HG03342 (cell line): ENCODE results near the gene INSYN2B.

Experiments used
- ATAC-seq: cut with Tn5 transposase; IDR thresholded peaks from one replicate; pipeline ENCODE4 v1.9.1; 2021; ENCODE audit warnings: mild to moderate bottlenecking, moderate library complexity; ENCODE audit not compliant: unreplicated experiment

The INSYN2B gene

GRCh38 chr5:169980418-169981053 is at the start of gene INSYN2B:
Gene INSYN2B, minus strand, starts transcription at chr5:169980495. Its CDS starts 96,597 bp downstream, at chr5:169883898.
- peak; percentile 81 for ATAC-seq

GRCh38 chr5:170028124-170028523 is 47.8 kb upstream of the INSYN2B start:
- ATAC-seq, result no peak

- no peak for ATAC-seq
Measured at GRCh38 chr5:170025853-170026252, 45.6 kb upstream of the INSYN2B start.

GRCh38 chr5:170021506-170021905 is 41.2 kb upstream of the INSYN2B start:
- no peak for ATAC-seq

- ATAC-seq, result no peak
Measured at GRCh38 chr5:170020423-170020822, 40.1 kb upstream of the INSYN2B start.

GRCh38 chr5:170012622-170013021 is 32.3 kb upstream of the INSYN2B start:
- no peak for ATAC-seq

- no peak for ATAC-seq
Measured at GRCh38 chr5:170011751-170012150, 31.5 kb upstream of the INSYN2B start.

GRCh38 chr5:170010595-170010994 is 30.3 kb upstream of the INSYN2B start:
- ATAC-seq, result no peak

- ATAC-seq, result no peak
Measured at GRCh38 chr5:170008376-170008775, 28.1 kb upstream of the INSYN2B start.

GRCh38 chr5:170006021-170006420 is 25.7 kb upstream of the INSYN2B start:
- no peak for ATAC-seq

GRCh38 chr5:170000155-170000554 is 19.9 kb upstream of the INSYN2B start:
- ATAC-seq, result no peak

- no peak for ATAC-seq
Measured at GRCh38 chr5:169999621-170000020, 19.3 kb upstream of the INSYN2B start.

- no peak for ATAC-seq
Measured at GRCh38 chr5:169997798-169998197, 17.5 kb upstream of the INSYN2B start.

- ATAC-seq, result no peak
Measured at GRCh38 chr5:169993485-169993790, 13.1 kb upstream of the INSYN2B start.

- no peak for ATAC-seq
Measured at GRCh38 chr5:169992789-169993484, 12.6 kb upstream of the INSYN2B start.

- no peak for ATAC-seq
Measured at GRCh38 chr5:169991115-169991869, 11.0 kb upstream of the INSYN2B start.

GRCh38 chr5:169989365-169989764 is 9.1 kb upstream of the INSYN2B start:
- ATAC-seq, result no peak

GRCh38 chr5:169988947-169989346 is 8.7 kb upstream of the INSYN2B start:
- ATAC-seq, result no peak

GRCh38 chr5:169988206-169988605 is 7.9 kb upstream of the INSYN2B start:
- ATAC-seq, result no peak

GRCh38 chr5:169979871-169980270 is 424 bp downstream of the INSYN2B start:
- ATAC-seq, result no peak

GRCh38 chr5:169978714-169979113 is 1.6 kb downstream of the INSYN2B start:
- ATAC-seq, result no peak

GRCh38 chr5:169974121-169974770 is 6.0 kb downstream of the INSYN2B start:
- no peak for ATAC-seq
